Stimulated activated CD8-positive, alpha-beta memory T cell treated with anti-CD3 and anti-CD28 coated beads, Interleukin-4, amount 100 ng/mL, for 48 hours (primary cell): ENCODE measurements around the gene NKX3-2.

Experiments
- DNase-seq: peaks from one replicate; pipeline ENCODE4 v3.0.0-alpha.2; 2020

NKX3-2 gene

GRCh38 chr4:13496605-13497004 lies 47.7 kb downstream of the NKX3-2 start:
- no peak for DNase-seq

- DNase-seq, result no peak
These were observed 48.6 kb downstream of the NKX3-2 start for GRCh38 chr4:13495753-13496152.

DNA sequence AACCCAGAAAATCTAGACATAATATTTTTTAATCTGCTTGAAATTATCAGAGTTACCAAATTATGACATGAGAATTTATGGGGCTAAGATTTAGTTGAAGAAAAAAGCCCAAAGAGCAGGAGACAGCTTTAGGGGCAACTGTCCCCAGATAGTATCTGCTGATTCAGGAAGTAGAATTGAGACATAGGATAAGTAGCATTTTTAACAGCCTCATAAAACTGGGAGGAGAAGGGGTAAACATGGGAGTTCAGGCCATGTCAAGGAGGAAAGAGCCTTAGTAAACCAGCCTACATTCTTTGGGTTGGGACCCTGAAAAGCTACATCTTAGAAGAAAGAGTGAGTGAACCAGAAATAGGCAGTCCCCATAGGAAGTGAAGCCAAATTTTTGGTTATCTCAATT lies 50.5 kb downstream of the NKX3-2 start:
- no peak for DNase-seq

DNA sequence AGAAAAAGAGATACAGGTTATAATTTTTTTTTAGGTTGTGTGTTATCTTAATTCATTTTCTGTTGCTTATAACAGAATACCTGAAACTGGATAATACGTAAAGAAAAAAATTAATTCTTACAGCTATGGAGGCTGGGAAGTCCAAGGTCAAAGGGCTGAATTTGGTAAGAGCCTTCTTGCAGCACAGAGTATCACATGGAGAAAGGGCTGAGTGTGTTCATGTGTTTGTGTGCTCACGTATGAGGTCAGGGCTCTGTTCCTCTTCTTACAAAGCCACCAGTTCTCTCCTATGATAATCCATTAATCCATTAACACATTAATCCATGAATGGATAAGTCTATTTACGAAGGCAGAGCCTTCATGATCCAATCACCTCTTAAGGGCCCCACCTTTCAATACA lies 51.6 kb downstream of the NKX3-2 start:
- DNase-seq, result no peak
